ENCODE data around the gene NPM1.

Gene NPM1

GRCh38 chr5:171431251-171431777, 43.7 kb downstream of the NPM1 start:
- DNase-seq: no peak

GRCh38 chr5:171432076-171432475, 44.4 kb downstream of the NPM1 start:
- no peak for DNase-seq

- DNase-seq: no peak
Measured at GRCh38 chr5:171432583-171433351, 45.1 kb downstream of the NPM1 start.

- no peak for DNase-seq
Measured at GRCh38 chr5:171433352-171433698, 45.7 kb downstream of the NPM1 start.

GRCh38 chr5:171433982-171434676, 46.5 kb downstream of the NPM1 start:
- no peak for DNase-seq

GRCh38 chr5:171434874-171435273, 47.2 kb downstream of the NPM1 start:
- no peak for DNase-seq

GRCh38 chr5:171435908-171436307, 48.3 kb downstream of the NPM1 start:
- no peak for DNase-seq

- DNase-seq: no peak
Measured at GRCh38 chr5:171436804-171437285, 49.2 kb downstream of the NPM1 start.

- no peak for DNase-seq
Measured at GRCh38 chr5:171437286-171437821, 49.7 kb downstream of the NPM1 start.

- DNase-seq: no peak
Measured at GRCh38 chr5:171438738-171439137, 51.1 kb downstream of the NPM1 start.

GRCh38 chr5:171441246-171441791, 53.7 kb downstream of the NPM1 start:
- no peak for DNase-seq

GRCh38 chr5:171442287-171443042, 54.8 kb downstream of the NPM1 start:
- no peak for DNase-seq

- DNase-seq: no peak
Measured at GRCh38 chr5:171444582-171444981, 56.9 kb downstream of the NPM1 start.

- DNase-seq: no peak
Measured at GRCh38 chr5:171445644-171446516, 58.2 kb downstream of the NPM1 start.

GRCh38 chr5:171447226-171447625, 59.6 kb downstream of the NPM1 start:
- no peak for DNase-seq

GRCh38 chr5:171449426-171449825, 61.8 kb downstream of the NPM1 start:
- DNase-seq: no peak

- DNase-seq: peak; percentile 21
Measured at GRCh38 chr5:171450423-171451331, 63.0 kb downstream of the NPM1 start.

GRCh38 chr5:171451421-171451820, 63.8 kb downstream of the NPM1 start:
- DNase-seq: no peak

- no peak for DNase-seq
Measured at GRCh38 chr5:171453056-171453725, 65.5 kb downstream of the NPM1 start.

- DNase-seq: no peak
Measured at GRCh38 chr5:171453988-171454387, 66.3 kb downstream of the NPM1 start.

All from activated CD4-positive, alpha-beta T cell treated with anti-CD3 and anti-CD28 coated beads, Interleukin-2, amount 50 U/mL, for 16 hours (primary cell).